NCI-H2029 treated with DMSO at 0.1 percent for 48 hours (cell line): ENCODE data around the gene RPTOR.
"Not testable (repeated sequence)": the region's sequence is repeated elsewhere in the genome, so short reads cannot be mapped to it uniquely, and the experiment has no call there.

Experiments used
- DNase-seq: peaks from one replicate; lab custom pipeline; 2025; lab: John Stamatoyannopoulos, UW

RPTOR gene

DNA sequence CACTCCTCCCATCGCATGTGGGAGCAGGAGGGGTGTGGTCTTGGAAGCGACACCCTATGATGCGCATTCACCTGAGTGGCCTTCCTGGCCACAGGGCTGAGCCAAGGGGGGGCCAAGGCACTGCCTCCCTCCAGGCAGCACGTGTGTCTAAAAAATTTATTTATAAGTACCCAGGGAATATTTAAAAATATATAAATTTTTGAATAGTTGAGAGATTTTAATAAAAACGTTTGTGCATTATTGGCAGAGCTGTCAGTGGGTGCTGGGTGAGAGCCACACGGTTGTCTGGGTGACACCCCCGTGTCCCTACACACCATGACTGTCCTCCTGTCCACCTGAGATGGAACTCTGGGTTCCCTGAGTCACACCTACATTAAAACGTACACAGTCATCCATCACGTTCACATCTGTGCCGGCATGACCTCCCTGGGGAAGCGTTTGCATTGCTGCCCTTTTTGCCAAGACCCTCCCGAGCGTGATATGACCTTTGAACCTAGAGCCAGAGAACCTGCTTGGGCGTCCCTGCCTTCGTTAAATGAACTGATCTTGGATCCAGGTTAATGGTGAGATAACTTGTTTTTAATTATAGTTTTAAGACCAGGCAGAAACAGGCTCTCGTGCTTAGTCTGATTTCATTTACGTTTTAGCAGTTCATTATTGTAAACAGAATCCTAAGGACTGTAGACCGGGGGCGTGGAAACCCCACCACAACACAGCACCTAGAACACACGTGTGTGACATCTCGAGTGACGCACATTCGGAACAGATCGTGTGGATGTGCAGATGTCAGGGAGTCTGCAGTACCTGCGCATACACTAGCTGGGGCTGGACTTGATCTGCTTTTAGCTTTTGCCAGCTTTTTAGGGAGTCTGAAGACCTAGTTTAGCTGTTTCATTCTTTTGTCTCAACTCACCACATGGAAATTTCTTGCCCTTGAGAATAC is 254.2 kb downstream of the RPTOR start:
- no peak for DNase-seq

GRCh38 chr17:80799538-80800480 is 255.2 kb downstream of the RPTOR start:
- no peak for DNase-seq

DNA sequence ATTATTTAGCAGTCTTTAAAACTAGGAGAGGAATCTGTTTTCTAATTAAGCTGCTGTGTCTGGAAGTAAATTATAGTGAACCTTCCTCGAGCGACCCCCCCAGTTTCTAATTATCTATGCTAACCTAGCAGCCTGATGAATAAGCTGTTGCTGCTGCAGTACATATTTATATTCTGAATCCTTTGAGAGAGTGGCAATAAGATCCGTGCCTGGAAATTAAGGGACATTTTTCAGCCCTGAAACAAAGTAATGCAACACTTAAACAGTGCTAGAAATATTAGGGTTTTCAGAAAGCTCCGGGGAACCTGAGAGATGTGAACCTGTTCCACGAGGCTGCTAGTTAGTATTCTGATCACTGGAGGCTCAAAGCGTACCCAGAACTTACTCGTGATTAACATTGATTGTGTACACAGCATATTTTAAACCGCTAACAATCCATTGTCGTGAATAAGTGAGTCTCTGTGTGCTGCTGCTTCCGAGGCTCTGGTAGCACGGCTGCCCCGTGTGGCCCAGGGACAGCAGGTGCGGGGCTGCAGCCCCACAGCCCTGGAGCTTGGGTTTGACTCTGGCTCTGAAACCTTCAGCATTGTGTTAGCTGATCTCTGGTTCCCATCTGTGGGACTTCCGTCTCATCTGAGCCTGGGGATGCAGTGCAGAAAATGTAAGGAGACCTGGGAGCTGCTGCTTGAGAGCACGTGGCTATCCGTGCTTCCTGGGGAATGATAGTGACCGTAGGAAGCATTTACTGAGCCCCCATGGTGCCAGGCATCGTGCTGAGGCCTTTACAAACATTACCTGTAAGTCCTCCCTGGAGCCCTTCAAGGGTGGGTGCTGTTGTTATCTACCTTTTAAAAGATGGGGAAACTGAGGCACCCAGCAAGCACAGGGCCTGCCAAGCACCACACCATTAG is 256.1 kb downstream of the RPTOR start:
- DNase-seq: no peak

GRCh38 chr17:80802626-80803450 is 258.2 kb downstream of the RPTOR start:
- no peak for DNase-seq

DNA sequence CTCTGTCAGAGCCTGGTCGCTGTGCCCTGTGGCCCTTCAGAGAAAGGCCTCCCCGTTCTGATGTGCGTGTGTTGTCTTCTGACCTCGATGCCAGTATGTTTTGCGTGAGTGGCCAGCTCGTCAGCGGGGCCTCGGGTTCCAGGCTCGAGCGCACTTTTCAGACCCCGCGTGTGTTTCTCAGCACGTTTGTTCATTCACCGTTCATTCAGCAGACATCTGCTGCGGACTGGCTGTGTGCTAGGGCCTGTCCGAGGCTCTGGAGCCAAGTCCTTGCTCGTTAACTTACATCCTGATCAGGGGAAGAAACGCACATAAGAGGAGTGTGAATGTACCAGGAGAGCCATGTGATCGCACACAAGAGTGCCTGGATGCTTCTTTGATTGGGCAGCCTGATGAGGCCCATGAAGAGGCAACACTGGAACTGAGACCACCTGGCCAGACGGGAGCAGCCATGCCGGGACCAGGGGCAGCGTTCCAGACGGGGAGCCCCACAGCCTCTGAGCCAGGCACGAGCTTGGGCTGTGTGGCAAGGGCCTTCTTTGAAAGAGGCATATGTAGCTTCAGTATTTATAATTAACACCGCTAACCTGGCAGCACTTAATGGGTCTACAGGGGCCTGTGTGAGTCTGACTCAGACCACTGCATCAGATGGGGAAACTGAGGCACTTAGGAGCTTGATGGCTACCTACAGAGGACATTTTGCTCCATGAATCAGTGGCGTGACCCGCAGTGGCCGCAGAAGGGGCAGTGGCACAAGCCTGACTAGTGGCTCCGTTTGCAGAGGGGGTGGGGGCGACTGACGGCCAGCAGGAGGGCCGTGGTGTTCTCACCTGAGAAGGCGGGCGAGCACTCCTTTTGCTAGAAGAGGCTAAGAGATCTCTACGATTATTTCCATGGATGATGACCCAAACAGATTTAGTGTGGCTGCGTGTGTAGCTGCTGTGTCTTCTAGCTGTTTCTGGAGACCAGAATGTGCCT is 259.1 kb downstream of the RPTOR start:
- DNase-seq: no peak

DNA sequence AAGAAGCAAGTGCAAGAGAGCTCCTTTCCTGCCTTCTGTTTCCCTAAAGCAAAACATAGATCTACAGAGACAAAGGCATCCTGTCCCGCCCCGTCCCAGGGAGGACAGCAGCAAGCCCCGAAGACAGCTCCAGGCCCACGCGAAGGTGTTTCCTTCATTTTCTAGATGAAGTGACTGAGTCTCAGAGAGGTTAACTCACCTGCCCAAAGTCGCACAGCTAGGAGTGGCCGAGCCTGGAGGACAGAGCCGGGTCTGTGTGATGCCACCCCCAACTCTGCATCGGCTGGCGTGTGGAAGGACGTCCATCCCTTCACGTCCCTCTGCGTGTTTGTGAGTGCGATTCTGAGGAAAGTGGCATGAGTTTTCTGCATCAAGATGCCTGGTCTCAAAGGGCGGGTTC is 259.8 kb downstream of the RPTOR start:
- DNase-seq: no peak

GRCh38 chr17:80805032-80805751 is 260.6 kb downstream of the RPTOR start:
- DNase-seq: no peak

DNA sequence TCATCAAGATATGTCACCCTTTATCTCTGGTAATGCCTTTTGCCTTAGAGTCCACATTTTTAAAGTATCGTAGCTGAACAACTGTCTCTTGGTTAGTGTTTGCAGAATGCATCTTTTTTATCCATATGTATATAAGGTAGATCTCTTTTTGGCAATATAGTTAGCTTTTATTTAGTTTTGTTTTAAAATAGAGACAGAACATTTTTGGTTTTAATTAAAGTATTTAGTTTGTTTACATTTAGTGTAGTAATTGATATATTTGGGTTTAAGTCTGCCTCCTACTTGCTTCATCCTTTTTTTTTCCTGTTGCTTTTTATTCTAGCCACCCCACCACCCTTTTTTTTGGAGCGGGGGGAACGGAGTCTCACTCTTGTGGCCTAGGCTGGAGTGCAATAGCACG is 262.4 kb downstream of the RPTOR start:
- no peak for DNase-seq

- no peak for DNase-seq
Observed at GRCh38 chr17:80807882-80808281, 263.2 kb downstream of the RPTOR start.

DNA sequence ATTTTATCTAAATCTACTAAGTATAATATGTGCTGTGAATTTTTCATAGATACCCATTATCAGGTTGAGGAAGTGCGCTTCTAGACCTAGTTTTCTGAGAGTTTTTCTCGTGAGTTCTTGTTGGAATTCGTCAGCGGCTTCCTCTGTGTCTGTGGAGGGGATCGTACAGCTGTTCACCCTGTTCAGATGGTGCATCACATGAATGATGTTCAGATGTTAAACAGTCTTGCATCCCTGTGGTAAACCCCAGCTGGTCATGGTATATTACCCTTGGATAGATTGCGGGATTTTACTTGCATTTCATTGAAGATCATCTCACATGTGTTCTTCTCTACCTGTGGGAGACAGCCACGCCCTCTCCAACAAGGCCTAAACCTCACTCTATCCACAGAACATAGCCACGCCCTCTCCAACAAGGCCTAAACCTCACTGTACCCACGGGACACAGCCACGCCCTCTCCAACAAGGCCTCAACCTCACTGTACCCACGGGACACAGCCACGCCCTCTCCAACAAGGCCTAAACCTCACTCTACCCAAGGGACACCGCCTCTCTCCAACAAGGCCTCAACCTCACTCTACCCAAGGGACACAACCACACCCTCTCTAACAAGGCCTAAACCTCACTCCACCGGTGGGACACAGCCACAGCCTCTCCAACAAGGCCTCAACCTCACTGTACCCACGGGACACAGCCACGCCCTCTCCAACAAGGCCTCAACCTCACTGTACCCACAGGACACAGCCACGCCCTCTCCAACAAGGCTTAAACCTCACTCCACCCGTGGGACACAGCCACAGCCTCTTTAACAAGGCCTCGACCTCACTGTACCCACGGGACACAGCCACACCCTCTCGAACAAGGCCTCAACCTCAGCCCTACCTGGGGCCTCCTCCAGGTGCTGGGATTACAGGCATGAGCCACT is 266.8 kb downstream of the RPTOR start:
- DNase-seq: no peak

GRCh38 chr17:80812362-80813088 is 267.9 kb downstream of the RPTOR start:
- no peak for DNase-seq

GRCh38 chr17:80813318-80813717 is 268.7 kb downstream of the RPTOR start:
- DNase-seq: no peak

GRCh38 chr17:80814491-80814890 is 269.9 kb downstream of the RPTOR start:
- DNase-seq: no peak

DNA sequence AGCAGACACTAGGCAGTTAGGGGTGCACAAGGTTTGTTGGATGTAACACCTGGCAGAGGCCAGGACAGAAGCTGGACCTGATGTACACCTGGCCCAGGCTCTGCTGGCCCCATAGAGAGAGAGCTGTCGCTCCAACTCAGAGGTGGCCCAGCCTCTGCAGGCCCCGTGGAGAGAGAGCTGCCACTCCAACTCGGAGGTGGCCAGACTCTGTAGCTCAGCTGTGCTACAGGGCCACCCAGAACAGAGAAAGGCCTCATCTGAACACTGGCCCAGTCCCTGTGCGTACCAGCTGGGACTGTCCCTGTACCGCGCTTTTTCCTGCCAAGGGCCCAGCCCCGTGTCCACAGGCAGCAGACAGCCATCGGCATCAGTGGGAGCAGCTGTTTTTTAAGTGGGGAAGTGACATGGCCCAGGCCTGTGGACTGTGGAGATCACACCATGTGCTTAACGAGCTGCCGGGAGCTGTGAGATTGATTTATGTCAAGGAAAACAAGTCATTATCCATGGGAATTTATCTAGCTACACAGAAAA is 270.6 kb downstream of the RPTOR start:
- DNase-seq: no peak

- DNase-seq: not testable (repeated sequence)
Observed at GRCh38 chr17:80815718-80816117, 271.1 kb downstream of the RPTOR start.

DNA sequence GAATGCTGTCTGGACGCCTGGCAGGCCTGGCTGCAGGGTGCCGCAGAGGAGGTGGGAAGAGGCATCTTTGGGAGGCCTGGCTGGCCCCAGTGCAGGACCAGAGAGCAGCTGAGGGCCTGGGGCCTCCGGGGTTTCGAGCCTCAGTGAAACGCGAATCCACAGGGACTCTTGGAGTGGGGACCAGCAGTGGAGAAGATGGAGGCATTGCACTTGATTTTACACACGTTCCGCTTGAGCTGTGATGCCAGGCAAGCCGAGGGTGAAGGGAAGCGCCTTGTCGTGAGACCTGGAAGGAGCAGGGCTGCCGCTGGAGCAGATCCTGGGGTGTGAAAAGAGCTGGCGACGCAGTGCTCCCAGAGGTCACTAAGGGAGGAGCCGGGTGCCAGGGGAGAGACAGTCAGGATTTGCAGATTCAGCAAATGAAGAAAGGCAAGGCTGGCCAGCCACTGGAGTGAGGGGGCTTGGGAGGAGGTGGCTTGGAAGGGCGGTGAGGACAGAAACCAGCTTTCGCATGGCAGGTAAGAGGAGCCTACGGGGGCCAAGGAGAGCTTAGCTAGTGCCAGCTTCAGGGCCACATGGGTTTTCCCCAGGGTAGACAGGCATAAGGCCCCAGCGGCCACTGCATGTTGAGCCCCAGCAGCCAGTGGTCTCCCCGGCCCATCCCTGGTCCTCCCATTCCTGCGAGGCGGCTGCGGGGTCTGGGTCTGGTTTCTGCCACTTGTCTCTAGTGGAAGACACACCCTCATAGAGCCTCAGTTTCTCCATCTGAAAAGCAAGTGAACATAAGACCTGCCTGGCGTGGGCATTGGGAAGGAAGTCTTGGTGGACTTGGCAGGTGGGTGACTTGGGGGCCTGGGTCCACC is 271.8 kb downstream of the RPTOR start:
- DNase-seq: no peak
